ENCODE data around the gene RAB3B.

The RAB3B gene

GRCh38 chr1:51871351-51871975 is 119.0 kb downstream of the RAB3B start:
- no peak for DNase-seq (ENCODE audit: low spot score)

DNA sequence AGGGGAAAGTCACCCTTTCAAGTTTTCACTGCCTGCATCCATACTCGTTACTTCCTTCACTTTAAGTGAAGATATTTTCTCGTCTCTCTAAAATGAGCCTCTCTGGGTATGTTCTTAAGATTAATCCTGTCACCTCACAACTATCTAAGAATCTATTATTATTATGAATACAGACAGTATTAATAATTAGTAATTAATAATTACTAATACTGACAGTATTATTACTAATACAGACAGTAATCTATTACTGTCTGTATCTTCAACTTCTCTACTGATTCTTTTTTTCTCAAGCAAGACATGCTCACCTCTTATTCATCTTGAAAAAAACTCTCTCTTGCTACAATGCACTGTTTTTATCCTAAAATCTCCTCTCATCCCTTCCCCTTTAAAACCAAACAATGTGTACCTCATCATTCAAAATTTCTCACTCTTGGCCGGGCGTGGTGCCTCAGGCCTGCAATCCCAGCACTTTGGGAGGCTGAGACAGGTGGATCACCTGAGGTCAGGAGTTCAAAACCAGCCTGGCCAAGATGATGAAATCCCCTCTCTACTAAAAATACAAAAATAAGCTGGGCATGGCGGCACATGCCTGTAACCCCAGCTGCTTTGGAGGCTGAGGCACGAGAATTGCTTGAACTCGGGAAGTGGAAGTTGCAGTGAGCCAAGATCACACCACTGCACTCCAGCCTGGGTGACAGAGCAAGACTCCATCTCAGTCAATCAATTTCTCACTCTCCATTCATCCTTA is 119.7 kb downstream of the RAB3B start:
- no peak for DNase-seq (ENCODE audit: low spot score)

DNA sequence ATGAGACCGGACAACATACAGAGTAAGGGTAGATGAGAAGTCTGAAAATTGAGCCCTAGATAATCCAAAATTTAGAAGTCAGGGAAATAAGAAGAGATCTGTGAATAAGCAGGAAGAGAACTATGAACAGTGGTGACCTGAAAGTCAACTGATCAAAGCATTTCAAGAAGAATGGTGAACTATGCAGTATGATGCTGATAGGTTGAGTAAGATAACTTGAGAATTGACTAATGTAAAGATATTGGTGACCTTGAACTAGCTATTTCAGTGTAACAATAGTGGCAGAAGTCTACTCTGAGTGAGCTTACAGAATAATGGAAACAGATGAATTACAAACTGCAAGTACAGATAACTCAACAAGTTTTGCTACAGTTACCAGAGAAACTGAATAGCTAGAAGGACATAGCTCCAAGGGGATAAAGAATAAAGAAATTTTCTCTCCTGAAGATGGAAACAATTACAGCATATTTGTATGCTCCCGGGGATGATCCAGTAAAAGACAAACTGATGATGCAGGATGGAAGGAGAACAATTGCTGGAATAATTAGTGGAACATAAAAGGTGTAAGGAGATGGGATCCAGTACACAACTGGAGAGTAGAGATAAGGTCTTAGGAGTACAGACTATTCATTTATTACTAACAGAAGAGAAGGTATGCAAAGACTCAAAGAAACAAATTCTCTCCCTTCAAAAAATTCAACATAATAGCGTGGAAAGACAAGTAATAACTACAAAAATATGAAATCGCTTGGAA is 122.8 kb downstream of the RAB3B start:
- no peak for DNase-seq (ENCODE audit: low spot score)

GRCh38 chr1:51863384-51863783 is 127.1 kb downstream of the RAB3B start:
- DNase-seq (ENCODE audit: low spot score), result no peak

GRCh38 chr1:51861669-51862068 is 128.8 kb downstream of the RAB3B start:
- no peak for DNase-seq (ENCODE audit: low spot score)

DNA sequence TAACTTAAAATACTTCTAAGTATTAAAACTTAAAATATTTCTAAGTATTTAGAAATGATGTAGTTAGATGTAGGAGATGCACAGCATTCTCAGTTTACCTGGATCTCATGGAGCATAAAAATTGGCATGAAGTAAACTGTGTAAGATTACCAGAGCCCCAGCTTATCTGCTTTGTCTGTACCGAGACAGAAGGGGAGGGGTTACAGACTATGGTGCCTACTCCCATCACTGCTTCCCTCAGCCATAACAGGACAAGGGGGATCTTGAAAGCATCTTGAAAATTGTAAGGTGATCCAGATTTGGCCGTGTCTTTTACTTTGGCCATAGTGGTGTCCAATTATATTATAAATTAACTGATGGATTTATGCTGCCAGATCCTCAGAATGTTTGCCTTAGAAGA is 130.8 kb downstream of the RAB3B start:
- DNase-seq (ENCODE audit: low spot score), result no peak

DNA sequence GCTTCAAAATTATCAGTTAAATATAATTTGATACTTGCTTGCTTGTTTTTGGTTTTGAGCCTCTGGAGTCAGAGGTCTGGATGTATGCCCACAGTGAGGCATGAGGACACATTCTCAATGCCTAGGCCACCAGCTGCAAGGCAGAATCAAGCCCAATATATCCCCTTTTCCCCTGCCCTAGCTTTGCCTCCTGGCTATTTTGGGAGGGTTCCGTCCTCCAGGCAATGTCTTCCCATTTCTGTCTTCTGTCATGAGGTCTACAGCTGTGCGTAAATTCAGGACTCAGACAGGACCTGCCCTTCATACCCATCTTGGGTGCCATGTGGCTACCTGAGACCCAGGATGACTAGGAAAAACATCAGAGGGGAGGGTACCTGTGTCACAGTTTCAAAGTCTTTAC is 131.2 kb downstream of the RAB3B start:
- no peak for DNase-seq (ENCODE audit: low spot score)

- no peak for DNase-seq (ENCODE audit: low spot score)
Measured at GRCh38 chr1:51858892-51859291, 131.6 kb downstream of the RAB3B start.
